GM19193 (cell line): ENCODE data around the gene TNFAIP1.

Experiments
- POLR2A ChIP-seq: IDR thresholded peaks from 4 replicates; pipeline ENCODE4 v1.6.1; 2011; ENCODE audit not compliant: insufficient read depth, insufficient read length; ENCODE audit errors: extremely low read depth

TNFAIP1 gene

GRCh38 chr17:28335201-28335958, at the start of gene TNFAIP1, which contains the start of gene IFT20:
TNFAIP1 (plus strand) TSS chr17:28335761; CDS start chr17:28339522, 3,761 bp downstream.
IFT20 (minus strand) TSS chr17:28335472; CDS start chr17:28331985, 3,487 bp downstream.
- TF ChIP-seq POLR2A = peak; percentile 82

GRCh38 chr17:28285965-28286364, 49.6 kb upstream of the TNFAIP1 start:
- no peak for TF ChIP-seq POLR2A

- no peak for TF ChIP-seq POLR2A
Measured at GRCh38 chr17:28290703-28291102, 44.9 kb upstream of the TNFAIP1 start.

GRCh38 chr17:28291780-28292330, 43.7 kb upstream of the TNFAIP1 start:
- TF ChIP-seq POLR2A = no peak

- no peak for TF ChIP-seq POLR2A
Measured at GRCh38 chr17:28293994-28294393, 41.6 kb upstream of the TNFAIP1 start.

- TF ChIP-seq POLR2A = no peak
Measured at GRCh38 chr17:28295677-28296578, 39.6 kb upstream of the TNFAIP1 start.

GRCh38 chr17:28298449-28298848, 37.1 kb upstream of the TNFAIP1 start:
- no peak for TF ChIP-seq POLR2A

- TF ChIP-seq POLR2A = no peak
Measured at GRCh38 chr17:28306954-28307401, 28.6 kb upstream of the TNFAIP1 start.

GRCh38 chr17:28313841-28314240, 21.7 kb upstream of the TNFAIP1 start:
- TF ChIP-seq POLR2A = no peak

GRCh38 chr17:28315846-28316705, 19.5 kb upstream of the TNFAIP1 start:
- TF ChIP-seq POLR2A = no peak

- no peak for TF ChIP-seq POLR2A
Measured at GRCh38 chr17:28317099-28317965, 18.2 kb upstream of the TNFAIP1 start.

- TF ChIP-seq POLR2A = no peak
Measured at GRCh38 chr17:28317966-28318758, 17.4 kb upstream of the TNFAIP1 start.
